Lower lobe of right lung (tissue), 2 donors: Measurements from ENCODE around the gene EIF2B2. TPM values are rescaled to one million over a fixed set of nuclear protein-coding genes. Genes with fewer than 3 reads are reported as not detected.

Source experiments
- ATAC-seq, 2 donors: fragments of 200-7000 bp; cut with Tn5 transposase; one replicate each; pipeline ENCODE4 v1.9.1; 2020 to 2022; ENCODE audit warnings: mild to moderate bottlenecking in 2 of 2, moderate library complexity in 2 of 2
- DNase-seq: peaks from one replicate; pipeline ENCODE4 v3.0.0-alpha.2; 2020
- H3K27ac ChIP-seq: fragments of 200-600 bp; one replicate; pipeline ENCODE4 v1.8.0; 2022
- H3K27me3 ChIP-seq: fragments of 200-600 bp; one replicate; pipeline ENCODE4 v1.8.0; 2022; ENCODE audit warnings: low read depth
- H3K36me3 ChIP-seq: fragments of 200-600 bp; one replicate; pipeline ENCODE4 v1.8.0; 2022; ENCODE audit warnings: mild to moderate bottlenecking
- H3K4me1 ChIP-seq: fragments of 200-600 bp; one replicate; pipeline ENCODE4 v1.8.0; 2022
- H3K4me3 ChIP-seq: fragments of 200-600 bp; one replicate; pipeline ENCODE4 v1.8.0; 2022; ENCODE audit warnings: mild to moderate bottlenecking
- H3K9me3 ChIP-seq: fragments of 200-600 bp; one replicate; pipeline ENCODE4 v1.8.0; 2022
- intact Hi-C: fragments of 100-400 bp; cut with DNase I; formaldehyde crosslinking; loops from one replicate; pipeline ENCODE4 v1.11.0; 2022
- total RNA-seq: library from RNA; stranded (reverse); fragmentation: NEBNext Ultra II Directional; extraction: Animal tissue kit (Norgen Biotek cat#: 25700); gene quantifications from one replicate; pipeline ENCODE4 v1.2.1, GENCODE V29; 2021
- TF ChIP-seq, protein P1 (sequence below): fragments of 200-600 bp; IDR thresholded peaks from one replicate; pipeline ENCODE4 v1.8.0; 2022; ENCODE audit warnings: antibody characterized with exemption, mild to moderate bottlenecking
- donor health status: DM: no; HTN: yes; CAD: no; lungs with severe emphysema.

The EIF2B2 gene
- total RNA-seq, 1 donor from 2014 or later: 30.4 TPM

DNA sequence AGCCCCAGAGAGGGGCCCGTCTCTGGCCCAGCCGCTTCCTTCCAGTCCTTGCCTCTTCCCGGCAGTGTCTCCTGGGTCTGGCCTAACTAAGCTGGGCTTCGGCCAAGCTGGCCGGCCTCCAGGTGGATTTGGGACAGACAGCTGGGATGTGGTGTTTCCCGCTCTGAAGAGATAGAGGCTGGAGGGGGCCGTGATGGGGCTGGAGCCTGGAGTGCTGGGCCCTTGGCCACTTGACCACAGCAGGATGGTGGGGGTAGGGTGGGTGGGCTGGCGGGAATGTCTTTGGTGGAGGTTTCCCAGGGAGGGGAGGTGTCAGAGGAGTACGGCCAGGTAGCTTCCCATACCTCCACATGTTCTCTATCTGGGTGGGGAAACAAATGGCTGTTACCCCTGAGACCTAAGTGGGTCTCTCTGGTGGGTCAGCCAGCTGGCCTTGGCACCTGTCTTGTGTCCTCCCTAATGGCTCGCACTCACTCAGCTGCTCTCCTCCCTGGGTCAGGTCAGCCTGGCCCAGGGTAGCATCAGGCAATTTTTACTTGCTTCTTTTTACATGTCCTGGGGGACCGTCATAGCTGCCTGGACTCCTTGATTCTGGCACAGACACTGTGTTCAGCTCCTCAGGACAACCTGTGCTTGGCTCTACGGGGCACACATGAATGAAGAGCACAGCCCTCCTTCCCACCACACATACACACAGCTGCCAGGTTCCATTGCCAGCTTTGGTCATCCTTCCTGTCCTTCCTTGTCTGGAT, 27.5 kb upstream of the EIF2B2 start:
- no peaks in the 10 kb centered on the region for H3K9me3 ChIP-seq
- intact Hi-C loops: no loop called here
- H3K36me3 ChIP-seq: no peaks in the 10 kb centered on the region
- H3K4me1 ChIP-seq: peaks cover 20% of the 10 kb centered on the region
- no peaks in the 10 kb centered on the region for H3K27me3 ChIP-seq
- TF ChIP-seq, protein P1, sequence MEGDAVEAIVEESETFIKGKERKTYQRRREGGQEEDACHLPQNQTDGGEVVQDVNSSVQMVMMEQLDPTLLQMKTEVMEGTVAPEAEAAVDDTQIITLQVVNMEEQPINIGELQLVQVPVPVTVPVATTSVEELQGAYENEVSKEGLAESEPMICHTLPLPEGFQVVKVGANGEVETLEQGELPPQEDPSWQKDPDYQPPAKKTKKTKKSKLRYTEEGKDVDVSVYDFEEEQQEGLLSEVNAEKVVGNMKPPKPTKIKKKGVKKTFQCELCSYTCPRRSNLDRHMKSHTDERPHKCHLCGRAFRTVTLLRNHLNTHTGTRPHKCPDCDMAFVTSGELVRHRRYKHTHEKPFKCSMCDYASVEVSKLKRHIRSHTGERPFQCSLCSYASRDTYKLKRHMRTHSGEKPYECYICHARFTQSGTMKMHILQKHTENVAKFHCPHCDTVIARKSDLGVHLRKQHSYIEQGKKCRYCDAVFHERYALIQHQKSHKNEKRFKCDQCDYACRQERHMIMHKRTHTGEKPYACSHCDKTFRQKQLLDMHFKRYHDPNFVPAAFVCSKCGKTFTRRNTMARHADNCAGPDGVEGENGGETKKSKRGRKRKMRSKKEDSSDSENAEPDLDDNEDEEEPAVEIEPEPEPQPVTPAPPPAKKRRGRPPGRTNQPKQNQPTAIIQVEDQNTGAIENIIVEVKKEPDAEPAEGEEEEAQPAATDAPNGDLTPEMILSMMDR: no peak
- ATAC-seq: peak; percentile 33 to 37
- no peak overlapping the region for H3K27ac ChIP-seq
- DNase-seq: no peak
- no peak overlapping the region for H3K4me3 ChIP-seq

DNA sequence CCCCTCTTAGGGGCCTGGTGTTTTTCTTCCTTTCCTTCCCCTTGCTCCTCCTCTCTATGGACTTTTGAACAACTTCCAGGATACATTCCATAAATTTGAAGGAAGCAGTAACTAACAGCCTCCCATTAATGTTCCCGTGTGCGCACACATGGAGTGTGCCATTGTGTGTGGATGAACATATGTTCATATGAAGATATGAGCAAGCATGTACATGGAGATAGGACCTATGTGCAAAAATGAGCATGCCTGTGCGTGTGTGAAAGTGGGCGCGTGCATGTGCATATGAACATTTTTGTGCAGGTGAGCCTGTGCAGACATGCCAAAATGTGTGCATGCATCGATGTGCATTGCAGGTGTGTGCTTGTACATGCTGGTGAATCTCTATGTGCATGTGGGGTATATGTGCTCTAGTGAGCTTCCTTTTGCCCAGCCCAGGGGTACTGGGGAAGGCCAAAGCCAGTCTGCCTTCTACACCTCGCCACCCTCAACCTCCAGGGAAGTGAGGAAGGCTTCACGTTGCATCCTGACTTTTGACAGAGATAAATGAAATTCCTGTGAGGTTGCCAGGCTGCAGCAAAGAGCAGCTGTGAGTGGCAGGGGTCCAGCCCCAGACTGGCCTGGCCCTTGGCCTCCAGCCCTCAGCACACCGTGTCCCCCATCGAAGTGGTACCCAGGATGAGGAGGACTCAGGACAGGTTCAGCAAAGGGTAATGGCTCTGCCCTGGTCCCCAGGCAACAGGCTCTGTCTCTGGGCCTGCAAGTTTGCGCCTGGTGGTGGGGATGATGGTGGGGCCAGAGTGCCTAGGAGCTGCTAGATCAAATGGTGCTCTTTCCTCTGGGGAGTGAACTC, 26.2 kb upstream of the EIF2B2 start:
- Histone ChIP-seq H3K4me1 (peaks cover 20% of the 10 kb centered on the region), H3K27me3 (no peaks in the 10 kb centered on the region), H3K9me3 (no peaks in the 10 kb centered on the region), H3K36me3 (no peaks in the 10 kb centered on the region), H3K4me3 (no peak overlapping the region), H3K27ac (no peak overlapping the region)
- DNase-seq (no peak), ATAC-seq (no peak)
- intact Hi-C loops: no loop called here
- TF ChIP-seq, protein P1: no peak

DNA sequence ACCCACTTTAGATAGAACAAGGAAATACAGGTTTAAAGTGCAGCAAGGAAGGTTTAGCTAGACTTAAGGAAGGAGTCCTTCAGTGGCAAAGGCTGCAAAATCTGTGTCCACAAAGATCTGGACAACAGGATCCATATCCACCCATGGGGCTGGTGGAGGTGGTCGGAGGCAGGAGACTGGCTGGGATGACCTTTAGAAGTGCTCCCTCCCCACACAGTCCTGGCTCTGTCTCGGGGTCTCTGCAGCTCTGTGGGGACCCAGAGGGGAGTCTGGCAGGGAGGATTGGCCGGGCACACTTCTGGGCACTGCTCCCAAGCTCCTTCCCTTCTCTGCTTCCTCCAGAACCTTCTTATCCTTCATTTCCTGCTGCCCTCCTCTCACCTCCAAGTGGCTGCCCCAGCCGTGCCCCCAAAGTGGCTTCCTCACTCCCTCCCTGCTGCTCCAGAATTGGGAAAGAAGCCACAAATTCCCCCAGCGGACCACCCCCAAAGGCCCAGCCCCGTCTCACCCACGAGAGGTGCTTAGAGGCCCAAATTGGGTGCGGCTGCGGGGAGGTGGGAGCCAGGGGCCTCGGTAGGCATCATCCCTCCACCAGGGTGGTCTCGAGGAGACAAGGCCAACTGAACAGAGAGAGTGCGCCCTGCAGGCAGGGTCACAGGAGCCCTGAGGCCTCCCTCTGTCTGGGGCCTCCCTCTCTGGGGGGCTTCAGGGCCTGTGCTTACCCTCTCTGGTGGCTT, 25.4 kb upstream of the EIF2B2 start:
- H3K9me3 ChIP-seq: no peaks in the 10 kb centered on the region
- intact Hi-C loops: no loop called here
- TF ChIP-seq, protein P1: no peak
- ATAC-seq (no peak), DNase-seq (no peak)
- peaks cover 20% of the 10 kb centered on the region for H3K4me1 ChIP-seq
- no peak overlapping the region for H3K4me3 ChIP-seq
- no peak overlapping the region for H3K27ac ChIP-seq
- H3K36me3 ChIP-seq: no peaks in the 10 kb centered on the region
- H3K27me3 ChIP-seq: no peaks in the 10 kb centered on the region

DNA sequence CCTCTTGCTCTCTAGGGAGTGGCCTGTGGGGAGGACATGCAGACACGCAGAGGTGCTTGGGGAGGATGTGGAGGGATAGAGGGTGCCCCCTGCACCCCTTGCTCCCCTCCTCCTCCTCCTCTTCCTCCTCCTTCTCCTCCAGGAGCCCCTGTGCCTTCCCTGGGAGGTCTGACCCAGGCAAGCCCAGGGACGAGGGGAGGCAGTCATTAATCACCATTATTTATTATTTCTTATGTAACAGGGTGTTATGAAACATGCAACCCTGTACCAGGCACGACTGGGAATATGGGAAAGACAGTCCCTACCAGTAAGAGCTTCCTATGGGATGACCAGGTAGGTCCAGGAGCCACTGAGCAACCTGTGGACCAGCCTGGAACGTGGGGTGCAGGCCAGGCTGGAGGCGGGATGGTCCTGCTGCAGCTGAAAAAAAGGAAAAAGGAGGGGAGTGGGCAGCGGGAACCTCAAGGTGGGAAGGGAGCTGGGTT, 24.8 kb upstream of the EIF2B2 start:
- Histone ChIP-seq H3K4me3 (no peak overlapping the region), H3K27ac (no peak overlapping the region), H3K27me3 (no peaks in the 10 kb centered on the region), H3K4me1 (peaks cover 20% of the 10 kb centered on the region), H3K9me3 (no peaks in the 10 kb centered on the region), H3K36me3 (no peaks in the 10 kb centered on the region)
- ATAC-seq: no peak
- intact Hi-C loops: no loop called here
- TF ChIP-seq, protein P1: no peak
- no peak for DNase-seq

DNA sequence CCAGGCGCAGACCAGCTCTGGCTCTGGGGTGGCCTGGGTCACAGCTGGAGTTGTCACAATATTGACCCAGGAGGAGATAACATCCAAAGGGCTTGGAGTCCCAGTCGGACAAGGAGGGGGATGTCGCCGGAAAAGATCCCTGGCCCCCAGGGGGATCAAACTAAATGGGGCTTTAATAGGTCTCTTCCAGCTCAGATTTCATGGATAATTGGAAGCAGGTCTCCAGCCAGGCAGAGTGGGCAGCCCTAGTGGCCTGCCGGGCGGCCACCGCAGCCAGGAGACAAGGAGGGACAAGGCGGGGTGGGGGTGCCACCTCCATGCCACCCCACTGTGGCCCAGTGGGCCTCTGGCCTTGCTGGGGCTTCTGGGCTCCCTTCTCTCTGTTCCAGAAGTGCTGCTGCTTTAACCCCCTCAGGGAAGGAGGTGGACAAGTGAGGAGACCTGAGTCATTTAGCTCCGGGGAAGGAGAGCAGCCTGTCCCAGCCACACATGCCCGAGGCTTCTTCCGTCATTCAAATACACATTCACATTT, 24.2 kb upstream of the EIF2B2 start:
- Histone ChIP-seq H3K36me3 (no peaks in the 10 kb centered on the region), H3K9me3 (no peaks in the 10 kb centered on the region), H3K4me1 (peaks cover 18% of the 10 kb centered on the region), H3K27me3 (no peaks in the 10 kb centered on the region), H3K27ac (no peak overlapping the region), H3K4me3 (no peak overlapping the region)
- TF ChIP-seq, protein P1: no peak
- no peak for ATAC-seq
- no peak for DNase-seq
- intact Hi-C loops: no loop called here
